ENCODE measurements around the gene CD1C. TPM values are rescaled to one million over a fixed set of nuclear protein-coding genes. Genes with fewer than 3 reads are reported as not detected.

CD1C gene
- total RNA-seq (under 1 TPM in 2 of 4 donors, not detected in 2; 0.26 to 0.47 TPM), polyA plus RNA-seq (under 1 TPM in 2 of 3 donors, not detected in 1; 0.06 to 0.09 TPM)
- long read RNA-seq, donor 1 = 0 reads
- long read RNA-seq, donor 2, partial matches to known transcripts = 0 of 1 reads
- long read RNA-seq, donor 2, other reads (novel, unspliced or antisense) = 1 of 1 reads

DNA sequence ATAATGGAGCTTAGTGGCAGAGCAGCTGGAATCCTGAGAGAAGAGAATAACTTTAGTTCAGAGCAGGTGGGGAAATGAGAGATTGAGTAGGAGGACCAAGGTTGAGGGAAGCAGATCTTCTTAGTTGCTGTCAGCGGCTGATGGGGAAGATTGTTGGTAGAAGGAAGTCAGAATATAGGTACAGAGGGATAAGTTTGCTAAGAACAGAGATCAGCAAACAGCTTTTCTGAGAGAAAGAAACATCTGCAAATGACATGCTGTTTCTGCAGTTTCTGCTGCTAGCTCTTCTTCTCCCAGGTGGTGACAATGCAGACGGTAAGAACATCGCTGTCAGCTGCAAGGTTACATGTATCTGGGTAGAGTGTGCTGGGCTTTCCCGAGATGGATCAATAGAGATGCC is at the start of gene CD1C:
Gene CD1C (plus strand): TSS at position 113 of the 400 bp plus-strand sequence. CDS start 142 bp downstream, at position 255.
- no peaks in the 10 kb centered on the region for H3K4me1 ChIP-seq
- no peaks in the 10 kb centered on the region for H3K36me3 ChIP-seq (ENCODE audit: insufficient read depth in 1 of 2, low read depth in 1 of 2)
- no peak for TF ChIP-seq CTCF (IDR thresholded peaks at IDR 0.05)
- H3K27me3 ChIP-seq (ENCODE audit: insufficient read depth in 3 of 3, low read length in 2 of 3) = no peaks in the 10 kb centered on the region
- ATAC-seq (no peak), DNase-seq (no peak)
- 84 to 94% (median 85%) methylated on average over 4 of the region's 4 CpGs for WGBS, 3 donors
- intact Hi-C loops (cut with DNase I) = no loop called here
- no peak within 1 kb of the TSS for H3K27ac ChIP-seq
- H3K4me3 ChIP-seq = no peak within 1 kb of the TSS
- no peaks in the 10 kb centered on the region for H3K9me3 ChIP-seq

DNA sequence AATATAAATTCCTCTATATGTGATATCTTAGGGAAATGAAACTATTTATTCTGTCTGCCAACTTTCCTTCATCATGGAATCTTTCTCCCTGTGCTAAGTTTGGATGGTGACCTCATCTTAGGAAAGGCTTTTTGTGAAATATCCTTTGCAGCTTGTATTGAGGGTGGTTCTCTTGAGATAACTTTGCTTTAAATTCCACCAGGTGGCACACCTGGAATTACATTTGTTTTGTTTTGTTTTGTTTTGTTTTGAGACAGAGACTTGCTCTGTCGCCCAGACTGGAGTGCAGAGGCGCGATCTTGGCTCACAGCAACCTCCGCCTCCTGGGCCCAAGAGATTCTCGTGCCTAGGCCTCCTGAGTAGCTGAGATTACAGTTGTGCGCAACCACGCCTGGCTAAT is 43.1 kb upstream of the CD1C start:
- intact Hi-C loops (cut with DNase I) = no loop called here

DNA sequence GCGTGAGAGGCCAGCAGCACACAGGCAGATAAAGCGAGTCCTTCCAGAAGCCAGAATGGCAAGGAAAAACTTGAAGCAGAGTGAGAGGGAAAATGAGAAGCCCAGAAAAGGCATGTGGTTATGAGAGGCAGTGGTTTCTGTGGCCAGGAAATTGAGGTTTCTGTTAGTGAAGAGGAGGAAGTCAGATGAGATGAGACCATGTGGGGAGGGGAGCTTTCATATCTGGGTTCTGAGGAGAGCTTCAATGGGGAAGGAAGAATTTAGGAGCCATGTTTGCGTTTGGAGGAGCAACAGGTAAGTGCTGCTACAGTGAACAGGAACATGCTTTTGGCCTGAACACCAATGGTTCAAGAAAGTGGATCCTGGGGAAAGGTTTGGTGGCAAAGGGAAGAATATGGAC is 41.6 kb upstream of the CD1C start:
- Histone ChIP-seq H3K27ac (no peak overlapping the region), H3K36me3 (ENCODE audit: insufficient read depth in 1 of 2, low read depth in 1 of 2) (no peaks in the 10 kb centered on the region), H3K27me3 (ENCODE audit: insufficient read depth in 3 of 3, low read length in 2 of 3) (peaks cover 0 to 4% (median 3%) of the 10 kb centered on the region in 3 donors), H3K4me3 (no peak overlapping the region), H3K9me3 (no peaks in the 10 kb centered on the region), H3K4me1 (no peaks in the 10 kb centered on the region)
- ATAC-seq (no peak), DNase-seq (no peak)
- WGBS, 3 donors = 76 to 86% (median 84%) methylated on average over 3 of the region's 3 CpGs
- intact Hi-C loops (cut with DNase I) = no loop called here
- no peak for TF ChIP-seq CTCF (IDR thresholded peaks at IDR 0.05)

More for the DNA sequence above, 43.1 kb upstream of the CD1C start:
- Histone ChIP-seq H3K4me1 (no peaks in the 10 kb centered on the region), H3K4me3 (no peak overlapping the region), H3K27ac (no peak overlapping the region), H3K27me3 (ENCODE audit: insufficient read depth in 3 of 3, low read length in 2 of 3) (peaks cover 0 to 3% (median 0%) of the 10 kb centered on the region in 3 donors), H3K36me3 (ENCODE audit: insufficient read depth in 1 of 2, low read depth in 1 of 2) (no peaks in the 10 kb centered on the region), H3K9me3 (no peaks in the 10 kb centered on the region)
- ATAC-seq (no peak), DNase-seq (no peak)
- 75 to 81% (median 77%) methylated on average over 7 of the region's 7 CpGs for WGBS, 3 donors
- TF ChIP-seq CTCF (IDR thresholded peaks at IDR 0.05) = no peak

- DNase-seq = no peak
- Histone ChIP-seq H3K4me3 (no peak overlapping the region), H3K27me3 (ENCODE audit: insufficient read depth in 3 of 3, low read length in 2 of 3) (peaks cover 0 to 4% (median 3%) of the 10 kb centered on the region in 3 donors), H3K9me3 (no peaks in the 10 kb centered on the region), H3K36me3 (ENCODE audit: insufficient read depth in 1 of 2, low read depth in 1 of 2) (no peaks in the 10 kb centered on the region), H3K27ac (no peak overlapping the region), H3K4me1 (no peaks in the 10 kb centered on the region)
- no peak for ATAC-seq
- WGBS, 3 donors = 66 to 81% (median 74%) methylated on average over 2 of the region's 2 CpGs
- intact Hi-C loops (cut with DNase I) = no loop called here
- no peak for TF ChIP-seq CTCF (IDR thresholded peaks at IDR 0.05)
These were observed 41.0 kb upstream of the CD1C start for GRCh38 chr1:158248771-158249170.

- WGBS, 3 donors = 85 to 90% (median 87%) methylated on average over 4 of the region's 4 CpGs
- no peak for ATAC-seq
- Histone ChIP-seq H3K4me1 (no peaks in the 10 kb centered on the region), H3K27me3 (ENCODE audit: insufficient read depth in 3 of 3, low read length in 2 of 3) (peaks cover 0 to 4% (median 3%) of the 10 kb centered on the region in 3 donors), H3K4me3 (no peak overlapping the region), H3K36me3 (ENCODE audit: insufficient read depth in 1 of 2, low read depth in 1 of 2) (no peaks in the 10 kb centered on the region), H3K9me3 (no peaks in the 10 kb centered on the region), H3K27ac (no peak overlapping the region)
- no peak for TF ChIP-seq CTCF (IDR thresholded peaks at IDR 0.05)
- no peak for DNase-seq
- intact Hi-C loops (cut with DNase I) = no loop called here
These were observed 40.1 kb upstream of the CD1C start for GRCh38 chr1:158249646-158250045.

Measured in psoas muscle (tissue), 8 donors.